Fibroblast of lung (primary cell): Measurements from ENCODE around the gene SPRTN. TPM values are rescaled to one million over a fixed set of nuclear protein-coding genes. Genes with fewer than 3 reads are reported as not detected.

ENCODE experiments used
- DNase-seq, 2 donors: peaks; one replicate each; pipeline versions ENCODE4 v3.0.0 to v3.0.0-alpha.2; 2010; ENCODE audit warnings: low read depth in 2 of 2
- H2AFZ ChIP-seq: 2 replicates; pipeline ENCODE4 v1.5.1; 2012; ENCODE audit warnings: low read length, control low read depth, inconsistent platforms
- H3K27ac ChIP-seq: 2 replicates; pipeline ENCODE4 v1.5.1; 2011; ENCODE audit warnings: low read length, control low read depth; ENCODE audit not compliant: insufficient read depth
- H3K27me3 ChIP-seq: 2 replicates; pipeline ENCODE4 v1.5.1; 2011; ENCODE audit warnings: mild to moderate bottlenecking, low read length; ENCODE audit not compliant: control insufficient read depth, insufficient read depth
- H3K36me3 ChIP-seq: 2 replicates; pipeline ENCODE4 v1.5.1; 2011; ENCODE audit warnings: low read length; ENCODE audit not compliant: control insufficient read depth, insufficient read depth
- H3K4me1 ChIP-seq: 2 replicates; pipeline ENCODE4 v1.5.1; 2011; ENCODE audit warnings: low read length; ENCODE audit not compliant: control insufficient read depth, insufficient read depth; ENCODE audit errors: extremely low read depth
- H3K4me2 ChIP-seq: 2 replicates; pipeline ENCODE4 v1.5.1; 2011; ENCODE audit warnings: low read length, control low read depth; ENCODE audit not compliant: insufficient read depth; ENCODE audit errors: extremely low read depth
- H3K4me3 ChIP-seq, 4 experiments: fragments of 200-600 bp in 1 of 4; sonication (generic) in 1 of 4; replicated peaks in 1 of 4; 2 replicates each; pipeline ENCODE4 v1.5.1; 2011 to 2016; ENCODE audit warnings: low read length in 4 of 4, low read depth in 3 of 4, mild to moderate bottlenecking in 3 of 4, control low read depth in 2 of 4, inconsistent platforms in 1 of 4, mixed read lengths in 1 of 4; ENCODE audit not compliant: insufficient read depth in 1 of 4; ENCODE audit errors: control extremely low read depth in 1 of 4
- H3K79me2 ChIP-seq: 2 replicates; pipeline ENCODE4 v1.5.1; 2012; ENCODE audit warnings: mild to moderate bottlenecking, low read length, inconsistent platforms; ENCODE audit not compliant: control insufficient read depth, insufficient read depth
- H3K9ac ChIP-seq: 2 replicates; pipeline ENCODE4 v1.5.1; 2011; ENCODE audit warnings: mild to moderate bottlenecking, low read length, control low read depth; ENCODE audit not compliant: insufficient read depth
- H3K9me3 ChIP-seq: 2 replicates; pipeline ENCODE4 v1.5.1; 2012; ENCODE audit warnings: low read depth, low read length; ENCODE audit not compliant: control insufficient read depth, insufficient read depth
- H4K20me1 ChIP-seq: 2 replicates; pipeline ENCODE4 v1.5.1; 2011; ENCODE audit warnings: low read length; ENCODE audit not compliant: control insufficient read depth, insufficient read depth; ENCODE audit errors: extremely low read depth
- EZH2 ChIP-seq: IDR thresholded peaks from 2 replicates; pipeline ENCODE4 v1.5.1; 2012; ENCODE audit warnings: low read length, control low read depth, mild to moderate bottlenecking; ENCODE audit errors: missing control alignments
- polyA plus RNA-seq, 2 donors: library from polyadenylated mRNA; depleted of rRNA in 1 of 2; stranded (reverse) in 1 of 2; unstranded in 1 of 2; fragments of >200 nt; gene quantifications; 2 replicates each; pipeline ENCODE4 v1.2.1, GENCODE V29; 2011 to 2012; ENCODE audit warnings: missing spikeins in 1 of 2
- total RNA-seq: library from RNA; depleted of rRNA; stranded (reverse); fragments of >200 nt; gene quantifications from 2 replicates; pipeline ENCODE4 v1.2.1, GENCODE V29; 2014
- TF ChIP-seq, protein P1 (sequence below), 2 donors: IDR thresholded peaks in 1 of 2; conservative IDR thresholded peaks in 1 of 2; 1 replicate in 1 of 2; 2 replicates in 1 of 2; pipeline ENCODE4 v1.5.1; 2011 to 2012; ENCODE audit warnings: low read length in 2 of 2, control low read depth in 1 of 2, inconsistent platforms in 1 of 2, low read depth in 1 of 2, mild to moderate bottlenecking in 1 of 2

The SPRTN gene
- total and polyA plus RNA-seq, 2 donors (not counting 1 experiment from before 2014, with no cell fraction given): 9.5 to 16.0 TPM

GRCh38 chr1:231385416-231385748, 47.3 kb downstream of the SPRTN start:
- Histone ChIP-seq H4K20me1 (no peaks in the 10 kb centered on the region), H3K9ac (no peak overlapping the region), H3K79me2 (peaks cover 44% of the 10 kb centered on the region), H2AFZ (no peak overlapping the region), H3K4me3 (no peak overlapping the region), H3K4me1 (peaks cover 4% of the 10 kb centered on the region), H3K27ac (no peak overlapping the region), H3K9me3 (no peaks in the 10 kb centered on the region), H3K27me3 (no peaks in the 10 kb centered on the region), H3K4me2 (no peak overlapping the region), H3K36me3 (no peaks in the 10 kb centered on the region)
- TF ChIP-seq, protein P1, sequence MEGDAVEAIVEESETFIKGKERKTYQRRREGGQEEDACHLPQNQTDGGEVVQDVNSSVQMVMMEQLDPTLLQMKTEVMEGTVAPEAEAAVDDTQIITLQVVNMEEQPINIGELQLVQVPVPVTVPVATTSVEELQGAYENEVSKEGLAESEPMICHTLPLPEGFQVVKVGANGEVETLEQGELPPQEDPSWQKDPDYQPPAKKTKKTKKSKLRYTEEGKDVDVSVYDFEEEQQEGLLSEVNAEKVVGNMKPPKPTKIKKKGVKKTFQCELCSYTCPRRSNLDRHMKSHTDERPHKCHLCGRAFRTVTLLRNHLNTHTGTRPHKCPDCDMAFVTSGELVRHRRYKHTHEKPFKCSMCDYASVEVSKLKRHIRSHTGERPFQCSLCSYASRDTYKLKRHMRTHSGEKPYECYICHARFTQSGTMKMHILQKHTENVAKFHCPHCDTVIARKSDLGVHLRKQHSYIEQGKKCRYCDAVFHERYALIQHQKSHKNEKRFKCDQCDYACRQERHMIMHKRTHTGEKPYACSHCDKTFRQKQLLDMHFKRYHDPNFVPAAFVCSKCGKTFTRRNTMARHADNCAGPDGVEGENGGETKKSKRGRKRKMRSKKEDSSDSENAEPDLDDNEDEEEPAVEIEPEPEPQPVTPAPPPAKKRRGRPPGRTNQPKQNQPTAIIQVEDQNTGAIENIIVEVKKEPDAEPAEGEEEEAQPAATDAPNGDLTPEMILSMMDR (conservative IDR thresholded peaks at IDR 0.05 in 1 of 2, IDR thresholded peaks at IDR 0.05 in 1 of 2; ENCODE audit: low read depth in 1 of 2, low read length in 2 of 2): no peak
- no peak for TF ChIP-seq EZH2
- peak in 1 of 2 donors; percentile 48 for DNase-seq

DNA sequence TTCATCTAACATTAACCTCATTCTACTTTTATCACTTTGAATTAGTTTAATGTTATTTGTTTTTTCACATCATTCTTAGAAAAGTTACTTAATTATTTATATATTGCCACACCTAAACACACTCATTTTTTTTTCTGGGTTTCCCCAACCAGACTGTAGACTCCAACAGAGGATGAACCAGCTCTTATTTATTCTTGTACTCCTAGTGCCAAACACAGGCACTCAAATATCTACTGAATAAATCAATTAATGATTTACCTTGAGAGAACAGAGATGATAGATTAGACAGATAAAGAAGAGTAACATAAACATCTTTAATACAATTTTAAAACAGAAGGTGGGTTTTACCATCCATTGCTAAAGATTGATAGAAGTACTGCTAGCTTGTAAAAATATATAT, 48.4 kb downstream of the SPRTN start:
- Histone ChIP-seq H3K79me2 (peaks cover 44% of the 10 kb centered on the region), H3K36me3 (no peaks in the 10 kb centered on the region), H3K27ac (no peak overlapping the region), H4K20me1 (no peaks in the 10 kb centered on the region), H3K9ac (no peak overlapping the region), H3K4me3 (no peak overlapping the region), H3K4me1 (peaks cover 4% of the 10 kb centered on the region), H3K27me3 (no peaks in the 10 kb centered on the region), H3K4me2 (no peak overlapping the region), H3K9me3 (no peaks in the 10 kb centered on the region), H2AFZ (no peak overlapping the region)
- no peak for DNase-seq
- TF ChIP-seq EZH2: no peak
- TF ChIP-seq, protein P1 (conservative IDR thresholded peaks at IDR 0.05 in 1 of 2, IDR thresholded peaks at IDR 0.05 in 1 of 2; ENCODE audit: low read depth in 1 of 2, low read length in 2 of 2): no peak

GRCh38 chr1:231387770-231388669, 49.9 kb downstream of the SPRTN start:
- H2AFZ ChIP-seq: no peak overlapping the region
- DNase-seq: peak; percentile 24 to 63
- peaks cover 44% of the 10 kb centered on the region for H3K79me2 ChIP-seq
- no peaks in the 10 kb centered on the region for H3K27me3 ChIP-seq
- TF ChIP-seq EZH2: no peak
- TF ChIP-seq, protein P1 (conservative IDR thresholded peaks at IDR 0.05 in 1 of 2, IDR thresholded peaks at IDR 0.05 in 1 of 2; ENCODE audit: low read depth in 1 of 2, low read length in 2 of 2): no peak
- H3K9ac ChIP-seq: no peak overlapping the region
- H3K4me1 ChIP-seq: peaks cover 4% of the 10 kb centered on the region
- H4K20me1 ChIP-seq: peaks cover 1% of the 10 kb centered on the region
- H3K4me2 ChIP-seq: no peak overlapping the region
- no peak overlapping the region for H3K4me3 ChIP-seq
- no peaks in the 10 kb centered on the region for H3K9me3 ChIP-seq
- H3K36me3 ChIP-seq: no peaks in the 10 kb centered on the region
- H3K27ac ChIP-seq: no peak overlapping the region
